ENCODE data around the gene ZCCHC14.
A peak's percentile ranks its signal among the peaks of the same experiment; 100 is the strongest.
"Not testable (repeated sequence)": the region's sequence is repeated elsewhere in the genome, so short reads cannot be mapped to it uniquely, and the experiment has no call there.

The ZCCHC14 gene

GRCh38 chr16:87489434-87490045 is 3.3 kb downstream of the ZCCHC14 start:
- H3K4me1 ChIP-seq, result peaks cover 30 to 61% (median 44%) of the 10 kb centered on the region in 10 experiments
- TF ChIP-seq Cebpa-rat (IDR thresholded peaks at IDR 0.05), result no peak
- no peak overlapping the region for H3K27ac ChIP-seq
- peak overlapping the region in 6 of 11 experiments; percentile 3 to 79 (median 70); a peak in 8 of 22 replicates for H3K9ac ChIP-seq
- peaks cover 57 to 79% (median 74%) of the 10 kb centered on the region in 11 experiments for H4K20me1 ChIP-seq
- no peaks in the 10 kb centered on the region for H3K9me3 ChIP-seq (replicated peaks in 1 of 11)
- peak overlapping the region; percentile 80 to 99 (median 89); a peak in 20 of 22 replicates for H3K4me2 ChIP-seq
- peaks cover 0 to 61% (median 0%) of the 10 kb centered on the region in 11 experiments; a peak in 8 of 22 replicates for H3K27me3 ChIP-seq
- peaks cover 0 to 9% (median under 1%) of the 10 kb centered on the region in 11 experiments; a peak in 5 of 22 replicates for H3K36me3 ChIP-seq
- peak overlapping the region in 5 of 10 experiments; percentile 48 to 83 (median 58); a peak in 5 of 20 replicates for H3K4me3 ChIP-seq

GRCh38 chr16:87488960-87489359 is 3.9 kb downstream of the ZCCHC14 start:
- not testable (repeated sequence) for H3K9me3 ChIP-seq (replicated peaks in 1 of 11); H3K27ac ChIP-seq; H3K4me3 ChIP-seq
- H3K36me3 ChIP-seq, result peaks cover 0 to 11% (median 6%) of the 10 kb centered on the region in 11 experiments; a peak in 5 of 22 replicates
- H4K20me1 ChIP-seq, result peaks cover 62 to 84% (median 80%) of the 10 kb centered on the region in 11 experiments
- H3K9ac ChIP-seq, result 0 out of 22 replicates have a peak overlapping the region, but pooled peaks of 1 of the 11 experiments have one; percentile 78
- H3K27me3 ChIP-seq, result peaks cover 0 to 58% (median 0%) of the 10 kb centered on the region in 11 experiments; a peak in 8 of 22 replicates
- H3K4me2 ChIP-seq, result peak overlapping the region in 10 of 11 experiments; percentile 85 to 99 (median 93); a peak in 15 of 22 replicates
- H3K4me1 ChIP-seq, result peaks cover 30 to 67% (median 46%) of the 10 kb centered on the region in 10 experiments

- Histone ChIP-seq H3K4me2 (peak overlapping the region in 7 of 11 experiments; percentile 11 to 28 (median 15); a peak in 6 of 22 replicates), H3K9me3 (replicated peaks in 1 of 11) (no peaks in the 10 kb centered on the region), H3K9ac (no peak overlapping the region; a peak in 1 of 22 replicates), H3K27me3 (peaks cover 0 to 51% (median 0%) of the 10 kb centered on the region in 11 experiments; a peak in 6 of 22 replicates), H3K4me1 (peaks cover 25 to 60% (median 39%) of the 10 kb centered on the region in 10 experiments), H3K36me3 (peaks cover 0 to 14% (median 7%) of the 10 kb centered on the region in 11 experiments; a peak in 7 of 22 replicates), H3K27ac (no peak overlapping the region), H3K4me3 (no peak overlapping the region), H4K20me1 (peaks cover 64 to 96% (median 91%) of the 10 kb centered on the region in 11 experiments)
- TF ChIP-seq Cebpa-rat (IDR thresholded peaks at IDR 0.05), result no peak
Observed at GRCh38 chr16:87487361-87487924, 5.4 kb downstream of the ZCCHC14 start.

GRCh38 chr16:87486713-87487247 is 6.0 kb downstream of the ZCCHC14 start:
- H3K9me3 ChIP-seq (replicated peaks in 1 of 11), result no peaks in the 10 kb centered on the region
- H3K9ac ChIP-seq, result no peak overlapping the region
- H3K4me3 ChIP-seq, result no peak overlapping the region
- H4K20me1 ChIP-seq, result peaks cover 70 to 100% (median 96%) of the 10 kb centered on the region in 11 experiments
- H3K4me1 ChIP-seq, result peaks cover 24 to 58% (median 38%) of the 10 kb centered on the region in 10 experiments
- peak overlapping the region in 1 of 11 experiments; percentile 24; a peak in 1 of 22 replicates for H3K4me2 ChIP-seq
- TF ChIP-seq Cebpa-rat (IDR thresholded peaks at IDR 0.05), result no peak
- peaks cover 0 to 14% (median 7%) of the 10 kb centered on the region in 11 experiments; a peak in 7 of 22 replicates for H3K36me3 ChIP-seq
- peaks cover 0 to 53% (median 0%) of the 10 kb centered on the region in 11 experiments; a peak in 6 of 22 replicates for H3K27me3 ChIP-seq
- H3K27ac ChIP-seq, result no peak overlapping the region

GRCh38 chr16:87486282-87486681 is 6.5 kb downstream of the ZCCHC14 start:
- Histone ChIP-seq H3K4me1 (peaks cover 19 to 56% (median 33%) of the 10 kb centered on the region in 10 experiments), H4K20me1 (peaks cover 67 to 99% (median 93%) of the 10 kb centered on the region in 11 experiments), H3K4me2 (no peak overlapping the region), H3K4me3 (no peak overlapping the region), H3K27ac (no peak overlapping the region), H3K9me3 (replicated peaks in 1 of 11) (no peaks in the 10 kb centered on the region), H3K27me3 (peaks cover 0 to 49% (median 0%) of the 10 kb centered on the region in 11 experiments; a peak in 6 of 22 replicates), H3K36me3 (peaks cover 0 to 14% (median 7%) of the 10 kb centered on the region in 11 experiments; a peak in 7 of 22 replicates), H3K9ac (no peak overlapping the region)
- TF ChIP-seq Cebpa-rat (IDR thresholded peaks at IDR 0.05), result no peak

GRCh38 chr16:87485792-87486191 is 7.0 kb downstream of the ZCCHC14 start:
- H3K27ac ChIP-seq; H3K4me3 ChIP-seq; H3K9me3 ChIP-seq (replicated peaks in 1 of 11); H3K9ac ChIP-seq; H3K4me2 ChIP-seq: not testable (repeated sequence)
- Histone ChIP-seq H3K36me3 (peaks cover 0 to 16% (median 7%) of the 10 kb centered on the region in 11 experiments; a peak in 8 of 22 replicates), H4K20me1 (peaks cover 64 to 98% (median 92%) of the 10 kb centered on the region in 11 experiments), H3K27me3 (peaks cover 0 to 44% (median 0%) of the 10 kb centered on the region in 11 experiments; a peak in 6 of 22 replicates), H3K4me1 (peaks cover 14 to 51% (median 28%) of the 10 kb centered on the region in 10 experiments)

DNA sequence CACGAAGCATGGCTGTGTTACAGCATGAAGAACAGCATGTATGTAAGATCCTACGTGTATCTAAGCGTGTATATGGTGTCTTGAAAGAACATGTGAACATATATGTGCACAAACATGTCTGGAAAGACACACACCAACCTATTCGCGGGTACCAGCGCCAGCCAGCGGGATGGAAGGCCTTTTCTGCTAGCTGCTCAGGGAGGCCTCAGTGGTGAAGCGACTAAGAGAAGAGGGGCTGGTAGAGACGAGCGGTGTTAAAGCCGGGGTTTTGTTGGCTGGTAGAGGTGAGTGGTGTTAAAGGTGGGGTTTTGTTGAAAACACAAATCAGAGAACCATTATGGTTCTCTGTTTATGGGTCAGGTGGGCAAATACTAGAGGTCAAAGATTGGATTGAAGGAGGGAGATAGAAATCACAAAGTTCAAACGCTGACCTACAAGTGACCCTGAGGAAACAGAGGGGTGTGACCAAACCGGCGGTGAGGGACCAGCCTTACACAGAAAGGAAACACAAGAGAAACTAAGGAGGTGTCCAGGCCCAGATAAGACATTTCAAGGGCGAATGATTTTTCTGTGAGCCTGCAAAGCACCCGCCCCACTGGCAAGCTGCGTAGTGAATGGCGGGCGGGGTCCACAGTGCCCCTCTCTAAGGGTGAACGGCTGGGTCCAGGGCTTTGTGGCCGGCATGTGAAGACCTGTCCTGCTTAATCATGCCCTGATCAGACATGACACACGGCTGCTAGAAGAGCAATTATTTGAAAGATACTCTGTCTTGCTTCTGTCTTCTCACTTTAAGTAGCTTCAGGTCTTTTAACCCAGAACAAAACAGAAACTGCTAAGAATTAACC is 8.1 kb downstream of the ZCCHC14 start:
- H3K36me3 ChIP-seq, result peaks cover 0 to 27% (median 9%) of the 10 kb centered on the region in 11 experiments; a peak in 10 of 22 replicates
- H3K4me3 ChIP-seq, result no peak overlapping the region
- H3K9me3 ChIP-seq (replicated peaks in 1 of 11), result no peaks in the 10 kb centered on the region
- H3K4me2 ChIP-seq, result no peak overlapping the region
- peaks cover 5 to 40% (median 18%) of the 10 kb centered on the region in 10 experiments; a peak in 19 of 20 replicates for H3K4me1 ChIP-seq
- H4K20me1 ChIP-seq, result peaks cover 58 to 96% (median 87%) of the 10 kb centered on the region in 11 experiments
- no peak overlapping the region for H3K27ac ChIP-seq
- peaks cover 0 to 33% (median 0%) of the 10 kb centered on the region in 11 experiments; a peak in 4 of 22 replicates for H3K27me3 ChIP-seq
- H3K9ac ChIP-seq, result no peak overlapping the region
- TF ChIP-seq Cebpa-rat (IDR thresholded peaks at IDR 0.05), result no peak

- Histone ChIP-seq H3K36me3 (peaks cover 0 to 34% (median 12%) of the 10 kb centered on the region in 11 experiments; a peak in 11 of 22 replicates), H3K9me3 (replicated peaks in 1 of 11) (no peaks in the 10 kb centered on the region), H3K27ac (no peak overlapping the region), H4K20me1 (peaks cover 48 to 94% (median 75%) of the 10 kb centered on the region in 11 experiments), H3K4me3 (no peak overlapping the region), H3K9ac (no peak overlapping the region), H3K27me3 (peaks cover 0 to 24% (median 0%) of the 10 kb centered on the region in 11 experiments; a peak in 4 of 22 replicates), H3K4me1 (peaks cover 0 to 28% (median 11%) of the 10 kb centered on the region in 10 experiments; a peak in 14 of 20 replicates), H3K4me2 (no peak overlapping the region)
- TF ChIP-seq Cebpa-rat (IDR thresholded peaks at IDR 0.05), result no peak
Observed at GRCh38 chr16:87483481-87483880, 9.3 kb downstream of the ZCCHC14 start.

- H3K4me1 ChIP-seq, result peaks cover 0 to 32% (median 13%) of the 10 kb centered on the region in 10 experiments; a peak in 15 of 20 replicates
- H3K36me3 ChIP-seq, result peaks cover 0 to 34% (median 12%) of the 10 kb centered on the region in 11 experiments; a peak in 11 of 22 replicates
- not testable (repeated sequence) for H3K9ac ChIP-seq; H3K4me2 ChIP-seq; H3K27ac ChIP-seq; H3K9me3 ChIP-seq (replicated peaks in 1 of 11); H3K4me3 ChIP-seq
- peaks cover 44 to 93% (median 68%) of the 10 kb centered on the region in 11 experiments for H4K20me1 ChIP-seq
- H3K27me3 ChIP-seq, result peaks cover 0 to 23% (median 0%) of the 10 kb centered on the region in 11 experiments; a peak in 4 of 22 replicates
Observed at GRCh38 chr16:87482670-87483069, 10.2 kb downstream of the ZCCHC14 start.
